Neural cell (in vitro differentiated cells): ENCODE data around the gene AURKA.

Source experiments
- EP300 ChIP-seq: fragments of 450-650 bp; conservative IDR thresholded peaks from 2 replicates; pipeline ENCODE4 v1.6.1; 2014; ENCODE audit warnings: antibody characterized with exemption, mild to moderate bottlenecking, moderate library complexity; ENCODE audit not compliant: poor library complexity, severe bottlenecking
- EZH2 ChIP-seq: fragments of 200-600, 300-800 bp; shearing (Covaris generic), sonication (generic); IDR thresholded peaks from 2 replicates; pipeline ENCODE4 v1.6.1; 2014; ENCODE audit warnings: antibody characterized with exemption, low read length, borderline replicate concordance, mild to moderate bottlenecking; ENCODE audit not compliant: insufficient read depth, poor library complexity, severe bottlenecking
- POLR2AphosphoS5 ChIP-seq: IDR thresholded peaks from 2 replicates; pipeline ENCODE4 v1.6.1; 2012
- RAD21 ChIP-seq: fragments of 450-650 bp; conservative IDR thresholded peaks from 2 replicates; pipeline ENCODE4 v1.6.1; 2014; ENCODE audit warnings: antibody characterized with exemption, mild to moderate bottlenecking, moderate library complexity
- TAF1 ChIP-seq: IDR thresholded peaks from 2 replicates; pipeline ENCODE4 v1.6.1; 2012; ENCODE audit warnings: low read depth
- TF ChIP-seq, protein P1 (sequence below): fragments of 450-650 bp; IDR thresholded peaks from 2 replicates; pipeline ENCODE4 v1.5.1; 2014; ENCODE audit warnings: antibody characterized with exemption, mild to moderate bottlenecking, moderate library complexity; ENCODE audit not compliant: poor library complexity, severe bottlenecking
- TF ChIP-seq, protein P2 (sequence below): IDR thresholded peaks from 2 replicates; pipeline ENCODE4 v1.6.1; 2012; ENCODE audit warnings: borderline replicate concordance

DNA sequence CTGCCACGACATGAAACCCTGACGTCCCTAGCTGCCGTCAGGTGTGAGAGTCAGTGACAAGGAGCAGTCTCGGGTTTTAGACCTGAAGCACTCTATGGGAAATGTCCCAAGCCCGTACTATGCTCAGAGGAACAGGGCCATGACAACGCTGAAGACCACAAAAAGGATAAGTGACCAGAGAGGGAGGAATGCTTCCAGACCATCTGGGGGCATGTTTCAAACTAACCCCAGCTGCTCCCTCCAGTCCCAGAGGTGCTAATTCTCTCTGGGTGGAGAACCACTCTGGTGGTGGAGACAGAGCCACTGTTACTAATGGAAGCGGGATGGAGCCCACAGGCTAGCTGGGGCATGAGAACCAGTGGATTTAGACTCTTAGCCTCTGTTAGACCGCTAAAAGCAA is 8.7 kb downstream of the AURKA start:
- TF ChIP-seq, protein P1, sequence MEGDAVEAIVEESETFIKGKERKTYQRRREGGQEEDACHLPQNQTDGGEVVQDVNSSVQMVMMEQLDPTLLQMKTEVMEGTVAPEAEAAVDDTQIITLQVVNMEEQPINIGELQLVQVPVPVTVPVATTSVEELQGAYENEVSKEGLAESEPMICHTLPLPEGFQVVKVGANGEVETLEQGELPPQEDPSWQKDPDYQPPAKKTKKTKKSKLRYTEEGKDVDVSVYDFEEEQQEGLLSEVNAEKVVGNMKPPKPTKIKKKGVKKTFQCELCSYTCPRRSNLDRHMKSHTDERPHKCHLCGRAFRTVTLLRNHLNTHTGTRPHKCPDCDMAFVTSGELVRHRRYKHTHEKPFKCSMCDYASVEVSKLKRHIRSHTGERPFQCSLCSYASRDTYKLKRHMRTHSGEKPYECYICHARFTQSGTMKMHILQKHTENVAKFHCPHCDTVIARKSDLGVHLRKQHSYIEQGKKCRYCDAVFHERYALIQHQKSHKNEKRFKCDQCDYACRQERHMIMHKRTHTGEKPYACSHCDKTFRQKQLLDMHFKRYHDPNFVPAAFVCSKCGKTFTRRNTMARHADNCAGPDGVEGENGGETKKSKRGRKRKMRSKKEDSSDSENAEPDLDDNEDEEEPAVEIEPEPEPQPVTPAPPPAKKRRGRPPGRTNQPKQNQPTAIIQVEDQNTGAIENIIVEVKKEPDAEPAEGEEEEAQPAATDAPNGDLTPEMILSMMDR = no peak
- no peak for TF ChIP-seq EP300
- no peak for TF ChIP-seq EZH2
- TF ChIP-seq, protein P2, sequence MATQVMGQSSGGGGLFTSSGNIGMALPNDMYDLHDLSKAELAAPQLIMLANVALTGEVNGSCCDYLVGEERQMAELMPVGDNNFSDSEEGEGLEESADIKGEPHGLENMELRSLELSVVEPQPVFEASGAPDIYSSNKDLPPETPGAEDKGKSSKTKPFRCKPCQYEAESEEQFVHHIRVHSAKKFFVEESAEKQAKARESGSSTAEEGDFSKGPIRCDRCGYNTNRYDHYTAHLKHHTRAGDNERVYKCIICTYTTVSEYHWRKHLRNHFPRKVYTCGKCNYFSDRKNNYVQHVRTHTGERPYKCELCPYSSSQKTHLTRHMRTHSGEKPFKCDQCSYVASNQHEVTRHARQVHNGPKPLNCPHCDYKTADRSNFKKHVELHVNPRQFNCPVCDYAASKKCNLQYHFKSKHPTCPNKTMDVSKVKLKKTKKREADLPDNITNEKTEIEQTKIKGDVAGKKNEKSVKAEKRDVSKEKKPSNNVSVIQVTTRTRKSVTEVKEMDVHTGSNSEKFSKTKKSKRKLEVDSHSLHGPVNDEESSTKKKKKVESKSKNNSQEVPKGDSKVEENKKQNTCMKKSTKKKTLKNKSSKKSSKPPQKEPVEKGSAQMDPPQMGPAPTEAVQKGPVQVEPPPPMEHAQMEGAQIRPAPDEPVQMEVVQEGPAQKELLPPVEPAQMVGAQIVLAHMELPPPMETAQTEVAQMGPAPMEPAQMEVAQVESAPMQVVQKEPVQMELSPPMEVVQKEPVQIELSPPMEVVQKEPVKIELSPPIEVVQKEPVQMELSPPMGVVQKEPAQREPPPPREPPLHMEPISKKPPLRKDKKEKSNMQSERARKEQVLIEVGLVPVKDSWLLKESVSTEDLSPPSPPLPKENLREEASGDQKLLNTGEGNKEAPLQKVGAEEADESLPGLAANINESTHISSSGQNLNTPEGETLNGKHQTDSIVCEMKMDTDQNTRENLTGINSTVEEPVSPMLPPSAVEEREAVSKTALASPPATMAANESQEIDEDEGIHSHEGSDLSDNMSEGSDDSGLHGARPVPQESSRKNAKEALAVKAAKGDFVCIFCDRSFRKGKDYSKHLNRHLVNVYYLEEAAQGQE = no peak
- TF ChIP-seq RAD21 = no peak
- TF ChIP-seq TAF1 = no peak
- TF ChIP-seq POLR2AphosphoS5 = no peak
